ENCODE results near the gene ERF.

ERF gene

DNA sequence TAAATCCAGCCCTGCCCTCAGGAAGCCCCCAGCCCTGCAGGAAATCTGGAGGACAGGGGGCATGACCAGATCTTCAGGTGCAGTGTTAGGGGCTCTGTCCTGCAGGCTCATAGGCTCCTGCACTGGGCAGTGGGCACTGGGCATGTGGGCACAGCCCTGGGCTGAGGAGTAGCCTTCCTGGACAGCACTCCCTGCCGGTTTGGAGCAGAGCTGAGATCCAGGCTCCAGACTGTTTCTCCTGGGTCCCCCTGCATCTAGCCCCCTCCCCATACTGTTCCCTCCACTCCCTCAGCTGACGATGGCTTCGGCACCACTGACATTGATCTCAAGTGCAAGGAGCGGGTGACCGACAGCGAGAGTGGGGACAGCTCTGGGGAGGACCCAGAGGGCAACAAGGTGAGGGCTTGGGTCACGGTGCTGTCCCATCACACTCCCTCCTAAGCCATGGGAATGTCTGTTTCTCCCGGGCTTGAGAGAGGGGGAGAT lies 34.7 kb upstream of the ERF start:
- TF ChIP-seq, protein P1, sequence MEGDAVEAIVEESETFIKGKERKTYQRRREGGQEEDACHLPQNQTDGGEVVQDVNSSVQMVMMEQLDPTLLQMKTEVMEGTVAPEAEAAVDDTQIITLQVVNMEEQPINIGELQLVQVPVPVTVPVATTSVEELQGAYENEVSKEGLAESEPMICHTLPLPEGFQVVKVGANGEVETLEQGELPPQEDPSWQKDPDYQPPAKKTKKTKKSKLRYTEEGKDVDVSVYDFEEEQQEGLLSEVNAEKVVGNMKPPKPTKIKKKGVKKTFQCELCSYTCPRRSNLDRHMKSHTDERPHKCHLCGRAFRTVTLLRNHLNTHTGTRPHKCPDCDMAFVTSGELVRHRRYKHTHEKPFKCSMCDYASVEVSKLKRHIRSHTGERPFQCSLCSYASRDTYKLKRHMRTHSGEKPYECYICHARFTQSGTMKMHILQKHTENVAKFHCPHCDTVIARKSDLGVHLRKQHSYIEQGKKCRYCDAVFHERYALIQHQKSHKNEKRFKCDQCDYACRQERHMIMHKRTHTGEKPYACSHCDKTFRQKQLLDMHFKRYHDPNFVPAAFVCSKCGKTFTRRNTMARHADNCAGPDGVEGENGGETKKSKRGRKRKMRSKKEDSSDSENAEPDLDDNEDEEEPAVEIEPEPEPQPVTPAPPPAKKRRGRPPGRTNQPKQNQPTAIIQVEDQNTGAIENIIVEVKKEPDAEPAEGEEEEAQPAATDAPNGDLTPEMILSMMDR (IDR thresholded peaks at IDR 0.05; ENCODE audit: insufficient read depth, low read length, poor library complexity, severe bottlenecking), result no peak
- Histone ChIP-seq H3K36me3 (ENCODE audit: control insufficient read depth, insufficient read depth, low read length) (peaks cover 54% of the 10 kb centered on the region), H3K27me3 (replicated peaks; ENCODE audit: control insufficient read depth, insufficient read depth, low read length) (no peaks in the 10 kb centered on the region), H3K4me3 (replicated peaks; ENCODE audit: low read depth, low read length) (no peak overlapping the region)
- peak; percentile 3 for DNase-seq (ENCODE audit: extremely low read depth, insufficient read length)

DNA sequence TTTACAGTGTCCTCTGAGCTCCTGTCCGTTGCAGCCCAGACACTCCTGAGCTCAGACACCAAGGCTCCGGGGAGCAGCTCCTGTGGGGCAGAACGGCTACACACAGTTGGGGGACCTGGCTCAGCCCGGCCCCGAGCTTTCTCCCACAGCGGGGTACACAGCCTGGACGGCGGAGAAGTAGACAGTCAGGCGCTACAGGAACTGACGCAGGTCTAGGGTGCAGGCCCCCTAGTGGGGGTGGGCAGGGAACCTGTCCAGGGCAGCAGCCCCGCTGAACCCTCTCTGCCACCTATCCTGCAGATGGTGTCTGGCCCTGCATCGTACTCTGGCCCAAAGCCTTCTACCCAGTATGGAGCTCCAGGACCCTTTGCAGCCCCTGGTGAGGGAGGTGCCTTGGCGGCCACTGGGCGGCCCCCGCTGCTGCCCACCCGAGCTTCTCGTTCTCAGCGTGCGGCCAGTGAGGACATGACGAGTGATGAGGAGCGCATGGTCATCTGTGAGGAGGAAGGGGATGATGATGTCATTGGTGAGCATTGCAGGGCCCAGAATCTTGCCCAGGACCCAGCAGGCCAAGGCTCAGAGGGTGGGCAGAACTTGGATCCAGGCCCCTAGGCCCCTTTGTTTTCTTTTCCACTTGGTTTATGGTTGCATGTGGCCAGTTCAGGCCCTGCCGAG lies 34.1 kb upstream of the ERF start:
- TF ChIP-seq, protein P1 (IDR thresholded peaks at IDR 0.05; ENCODE audit: insufficient read depth, low read length, poor library complexity, severe bottlenecking), result no peak
- Histone ChIP-seq H3K36me3 (ENCODE audit: control insufficient read depth, insufficient read depth, low read length) (peaks cover 49% of the 10 kb centered on the region), H3K27me3 (replicated peaks; ENCODE audit: control insufficient read depth, insufficient read depth, low read length) (no peaks in the 10 kb centered on the region), H3K4me3 (replicated peaks; ENCODE audit: low read depth, low read length) (no peak overlapping the region)
- DNase-seq (ENCODE audit: extremely low read depth, insufficient read length), result peak; percentile 4

DNA sequence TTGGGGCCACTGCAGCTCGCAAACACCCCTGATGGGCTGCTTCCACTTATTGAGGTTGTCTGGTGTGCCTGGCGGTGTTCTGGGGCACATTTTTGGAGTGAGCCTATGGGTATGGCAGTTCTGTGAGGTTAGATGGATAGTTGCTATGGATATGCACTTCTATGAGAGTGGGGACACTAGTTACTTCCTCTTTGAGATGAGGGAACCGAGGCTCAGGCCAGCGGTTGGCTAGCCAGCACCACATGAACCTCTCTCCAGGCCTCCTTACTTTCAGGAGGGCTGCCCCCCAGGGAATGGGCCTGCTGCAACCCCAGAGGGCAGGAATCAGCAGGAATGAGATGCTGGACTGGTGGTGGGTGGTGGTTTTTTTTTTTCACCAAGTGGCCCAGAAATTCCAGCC lies 33.5 kb upstream of the ERF start:
- peaks cover 46% of the 10 kb centered on the region for H3K36me3 ChIP-seq (ENCODE audit: control insufficient read depth, insufficient read depth, low read length)
- DNase-seq (ENCODE audit: extremely low read depth, insufficient read length), result no peak
- TF ChIP-seq, protein P1 (IDR thresholded peaks at IDR 0.05; ENCODE audit: insufficient read depth, low read length, poor library complexity, severe bottlenecking), result no peak

DNA sequence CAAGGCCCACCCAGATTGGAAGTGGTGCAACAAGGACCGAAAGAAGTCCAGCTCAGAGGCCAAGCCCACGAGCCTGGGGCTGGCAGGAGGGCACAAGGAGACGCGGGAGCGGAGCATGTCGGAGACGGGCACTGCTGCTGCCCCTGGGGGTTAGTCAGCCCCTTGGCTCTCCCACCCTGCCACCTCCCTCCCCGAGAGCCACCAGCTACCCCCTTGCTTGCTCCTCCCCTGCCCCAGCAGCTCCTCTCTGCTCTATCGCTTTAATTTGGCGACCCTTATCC lies 32.8 kb upstream of the ERF start:
- Histone ChIP-seq H3K27me3 (replicated peaks; ENCODE audit: control insufficient read depth, insufficient read depth, low read length) (no peaks in the 10 kb centered on the region), H3K4me3 (replicated peaks; ENCODE audit: low read depth, low read length) (no peak overlapping the region), H3K36me3 (ENCODE audit: control insufficient read depth, insufficient read depth, low read length) (peaks cover 42% of the 10 kb centered on the region)
- TF ChIP-seq, protein P1 (IDR thresholded peaks at IDR 0.05; ENCODE audit: insufficient read depth, low read length, poor library complexity, severe bottlenecking), result no peak
- no peak for DNase-seq (ENCODE audit: extremely low read depth, insufficient read length)

More for the DNA sequence above, 33.5 kb upstream of the ERF start:
- Histone ChIP-seq H3K27me3 (replicated peaks; ENCODE audit: control insufficient read depth, insufficient read depth, low read length) (no peaks in the 10 kb centered on the region), H3K4me3 (replicated peaks; ENCODE audit: low read depth, low read length) (no peak overlapping the region)

DNA sequence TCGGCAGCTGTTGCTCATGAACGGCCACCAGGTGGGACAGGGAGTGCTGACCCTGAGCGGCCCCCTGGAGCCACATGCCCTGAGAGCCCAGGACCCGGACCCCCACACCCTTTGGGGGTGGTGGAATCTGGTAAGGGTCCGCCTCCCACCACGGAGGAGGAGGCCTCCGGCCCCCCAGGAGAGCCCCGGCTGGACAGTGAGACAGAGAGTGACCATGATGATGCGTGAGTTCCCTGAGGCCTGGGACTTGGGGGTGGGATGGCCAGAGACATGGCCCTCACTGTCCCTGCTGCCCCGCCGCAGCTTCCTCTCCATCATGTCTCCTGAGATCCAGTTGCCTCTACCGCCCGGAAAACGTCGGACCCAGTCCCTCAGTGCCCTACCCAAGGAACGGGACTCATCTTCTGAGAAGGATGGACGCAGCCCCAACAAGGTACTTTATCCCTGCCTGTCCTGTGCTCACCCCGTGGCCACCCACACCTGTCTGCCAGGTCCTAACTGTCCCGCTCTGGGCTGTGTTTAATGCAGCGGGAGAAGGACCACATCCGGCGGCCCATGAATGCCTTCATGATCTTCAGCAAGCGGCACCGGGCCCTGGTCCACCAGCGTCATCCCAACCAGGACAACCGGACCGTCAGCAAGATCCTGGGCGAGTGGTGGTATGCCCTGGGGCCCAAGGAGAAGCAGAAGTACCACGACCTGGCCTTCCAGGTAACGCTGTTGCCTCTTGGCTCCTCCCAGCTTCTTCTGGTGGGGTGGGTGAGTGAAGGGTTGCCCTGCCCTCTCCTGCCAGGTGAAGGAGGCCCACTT lies 32.3 kb upstream of the ERF start:
- no peak for DNase-seq (ENCODE audit: extremely low read depth, insufficient read length)

More for the DNA sequence above, 32.3 kb upstream of the ERF start:
- Histone ChIP-seq H3K4me3 (replicated peaks; ENCODE audit: low read depth, low read length) (no peak overlapping the region), H3K27me3 (replicated peaks; ENCODE audit: control insufficient read depth, insufficient read depth, low read length) (no peaks in the 10 kb centered on the region), H3K36me3 (ENCODE audit: control insufficient read depth, insufficient read depth, low read length) (peaks cover 37% of the 10 kb centered on the region)
- TF ChIP-seq, protein P1 (IDR thresholded peaks at IDR 0.05; ENCODE audit: insufficient read depth, low read length, poor library complexity, severe bottlenecking), result no peak

All from GM06990 (cell line).